H1 (cell line): Measurements from ENCODE around the gene KIDINS220. TPM values are rescaled to one million over a fixed set of nuclear protein-coding genes. Genes with fewer than 3 reads are reported as not detected.

Experiments
- SIX5 ChIP-seq: IDR thresholded peaks from 2 replicates; pipeline ENCODE4 v1.6.1; 2011; ENCODE audit warnings: mild to moderate bottlenecking, low read depth, low read length
- polyA plus RNA-seq, 7 experiments: library from polyadenylated mRNA; depleted of rRNA in 3 of 7; stranded (reverse) in 5 of 7; unstranded in 2 of 7; fragments of >200 nt in 5 of 7; fragments of 200-250 nt in 2 of 7; gene quantifications; 1 replicate in 5 of 7; 2 replicates in 1 of 7; 4 replicates in 1 of 7; pipeline versions ENCODE4 v1.2.1 to v1.2.3, GENCODE V29; 2011 to 2013; ENCODE audit warnings: missing spikeins in 2 of 7, mixed read lengths in 2 of 7
- total RNA-seq: library from RNA; stranded (reverse); fragmentation: NEBNext Ultra II Directional; extraction: Animal tissue kit (Norgen Biotek cat#: 25700); gene quantifications from 2 replicates; pipeline ENCODE4 v1.2.1, GENCODE V29; 2021

KIDINS220 gene
- total and polyA plus RNA-seq, 2 of the 8 experiments (the other 6 are each of a cell fraction or from before 2014, with no cell fraction given), result 21.2 to 27.1 TPM

- no peak for TF ChIP-seq SIX5
- TF ChIP-seq, all 59 proteins: peak for 0
Observed at GRCh38 chr2:8710951-8711350, 126.5 kb downstream of the KIDINS220 start (continued).
